Thyroid gland (tissue), 4 donors: Measurements from ENCODE around the gene ITGA11. TPM values are rescaled to one million over a fixed set of nuclear protein-coding genes. Genes with fewer than 3 reads are reported as not detected.

Source experiments
- DNase-seq, 2 donors: peaks; one replicate each; pipeline ENCODE4 v3.0.0-alpha.2; 2019
- H3K27ac ChIP-seq, 3 donors: fragments of 200-600 bp; sonication (generic); 1 replicate in 2 of 3; 2 replicates in 1 of 3; pipeline ENCODE4 v1.5.1; 2016 to 2019; ENCODE audit warnings: mild to moderate bottlenecking in 1 of 3, moderate library complexity in 1 of 3
- H3K27me3 ChIP-seq: fragments of 200-600 bp; sonication (generic); one replicate; pipeline ENCODE4 v1.5.1; 2019
- H3K36me3 ChIP-seq, 2 donors: fragments of 200-600 bp; sonication (generic); one replicate each; pipeline ENCODE4 v1.5.1; 2016 to 2019
- H3K4me1 ChIP-seq, 2 donors: fragments of 200-600 bp; sonication (generic); one replicate each; pipeline ENCODE4 v1.5.1; 2017 to 2019
- H3K4me3 ChIP-seq, 3 donors: fragments of 200-600 bp; sonication (generic); replicated peaks in 1 of 3; 1 replicate in 2 of 3; 2 replicates in 1 of 3; pipeline ENCODE4 v1.5.1; 2016; ENCODE audit warnings: mild to moderate bottlenecking in 1 of 3
- H3K9me3 ChIP-seq: fragments of 200-600 bp; sonication (generic); one replicate; pipeline ENCODE4 v1.5.1; 2017
- CTCF ChIP-seq, 6 experiments: fragments of 200-600 bp in 3 of 6; fragments of 450-650 bp in 3 of 6; sonication (generic) in 3 of 6; IDR thresholded peaks; one replicate each; pipeline ENCODE4 v1.5.1; 2016 to 2019; ENCODE audit warnings: antibody characterized with exemption in 6 of 6, mild to moderate bottlenecking in 2 of 6, inconsistent platforms in 1 of 6, moderate library complexity in 1 of 6
- POLR2A ChIP-seq, 2 donors: fragments of 450-650 bp; IDR thresholded peaks; one replicate each; pipeline ENCODE4 v1.6.1; 2017; ENCODE audit warnings: antibody characterized with exemption in 2 of 2, mild to moderate bottlenecking in 2 of 2, moderate library complexity in 1 of 2
- WGBS, 2 donors: methylation state at CpG; one replicate each; pipeline ENCODE4 v1.1.5; 2017; 5-methylcytosine and 5-hydroxymethylcytosine counted together
- intact Hi-C: fragments of 100-400 bp; cut with DNase I; formaldehyde crosslinking; loops from one replicate; pipeline ENCODE4 v1.15.1; 2023
- total RNA-seq, 4 donors: library from RNA; depleted of rRNA; stranded (reverse); fragments of >200 nt; gene quantifications; one replicate each; pipeline ENCODE4 v1.2.3, GENCODE V29; 2016

Gene ITGA11
- total RNA-seq, 4 donors from 2014 or later, result 3.0 to 6.1 (median 4.3) TPM

GRCh38 chr15:68366314-68366713 lies 65.6 kb downstream of the ITGA11 start:
- TF ChIP-seq CTCF (IDR thresholded peaks at IDR 0.05) (no peak), POLR2A (IDR thresholded peaks at IDR 0.05) (no peak)
- Histone ChIP-seq H3K36me3 (no peaks in the 10 kb centered on the region), H3K4me3 (no peak overlapping the region), H3K9me3 (no peaks in the 10 kb centered on the region), H3K4me1 (peaks cover 31 to 44% of the 10 kb centered on the region in 2 donors), H3K27me3 (no peaks in the 10 kb centered on the region), H3K27ac (peak overlapping the region; percentile 91 to 96 (median 94))
- intact Hi-C loops, result no loop called here
- 59 to 61% methylated on average over 9 of the region's 9 CpGs for WGBS, 2 donors
- peak in 1 of 2 donors; percentile 27 for DNase-seq

- Histone ChIP-seq H3K27ac (peak overlapping the region; percentile 91 to 96 (median 94)), H3K4me1 (peaks cover 31 to 44% of the 10 kb centered on the region in 2 donors)
- 55 to 81% methylated on average over 6 of the region's 6 CpGs for WGBS, 2 donors
Observed at GRCh38 chr15:68365770-68366169, 66.2 kb downstream of the ITGA11 start.

GRCh38 chr15:68365140-68365745 lies 66.7 kb downstream of the ITGA11 start:
- no peaks in the 10 kb centered on the region for H3K27me3 ChIP-seq
- no peaks in the 10 kb centered on the region for H3K9me3 ChIP-seq
- peak; percentile 87 to 89 for DNase-seq
- H3K36me3 ChIP-seq, result no peaks in the 10 kb centered on the region
- TF ChIP-seq POLR2A (IDR thresholded peaks at IDR 0.05) (peak in 1 of 2 donors; percentile 41), CTCF (IDR thresholded peaks at IDR 0.05) (no peak)
- WGBS, 2 donors, result 20 to 22% methylated on average over 7 of the region's 7 CpGs
- peak overlapping the region; percentile 91 to 96 (median 94) for H3K27ac ChIP-seq
- intact Hi-C loops, result no loop called here
- peaks cover 31 to 44% of the 10 kb centered on the region in 2 donors for H3K4me1 ChIP-seq
- no peak overlapping the region for H3K4me3 ChIP-seq

More at GRCh38 chr15:68365770-68366169, 66.2 kb downstream of the ITGA11 start:
- no peaks in the 10 kb centered on the region for H3K9me3 ChIP-seq
- TF ChIP-seq POLR2A (IDR thresholded peaks at IDR 0.05) (no peak), CTCF (IDR thresholded peaks at IDR 0.05) (no peak)
- intact Hi-C loops, result no loop called here
- H3K36me3 ChIP-seq, result no peaks in the 10 kb centered on the region
- DNase-seq, result no peak
- no peaks in the 10 kb centered on the region for H3K27me3 ChIP-seq
- no peak overlapping the region for H3K4me3 ChIP-seq

GRCh38 chr15:68364660-68365035 lies 67.3 kb downstream of the ITGA11 start:
- peak overlapping the region; percentile 91 to 96 (median 94) for H3K27ac ChIP-seq

More at GRCh38 chr15:68364660-68365035, 67.3 kb downstream of the ITGA11 start:
- TF ChIP-seq POLR2A (IDR thresholded peaks at IDR 0.05), result no peak
- TF ChIP-seq CTCF (IDR thresholded peaks at IDR 0.05), result no peak
- Histone ChIP-seq H3K9me3 (no peaks in the 10 kb centered on the region), H3K4me3 (no peak overlapping the region), H3K27me3 (no peaks in the 10 kb centered on the region), H3K36me3 (no peaks in the 10 kb centered on the region), H3K4me1 (peaks cover 31 to 44% of the 10 kb centered on the region in 2 donors)
- 74 to 83% methylated on average over 6 to 9 of the region's 11 CpGs for WGBS, 2 donors
- DNase-seq, result no peak
- intact Hi-C loops, result no loop called here
